HG03457 (cell line): ENCODE data around the gene SOX4.

Source experiments
- ATAC-seq: cut with Tn5 transposase; IDR thresholded peaks from one replicate; pipeline ENCODE4 v1.9.1; 2021; ENCODE audit warnings: moderate number of reproducible peaks; ENCODE audit not compliant: unreplicated experiment

SOX4 gene

DNA sequence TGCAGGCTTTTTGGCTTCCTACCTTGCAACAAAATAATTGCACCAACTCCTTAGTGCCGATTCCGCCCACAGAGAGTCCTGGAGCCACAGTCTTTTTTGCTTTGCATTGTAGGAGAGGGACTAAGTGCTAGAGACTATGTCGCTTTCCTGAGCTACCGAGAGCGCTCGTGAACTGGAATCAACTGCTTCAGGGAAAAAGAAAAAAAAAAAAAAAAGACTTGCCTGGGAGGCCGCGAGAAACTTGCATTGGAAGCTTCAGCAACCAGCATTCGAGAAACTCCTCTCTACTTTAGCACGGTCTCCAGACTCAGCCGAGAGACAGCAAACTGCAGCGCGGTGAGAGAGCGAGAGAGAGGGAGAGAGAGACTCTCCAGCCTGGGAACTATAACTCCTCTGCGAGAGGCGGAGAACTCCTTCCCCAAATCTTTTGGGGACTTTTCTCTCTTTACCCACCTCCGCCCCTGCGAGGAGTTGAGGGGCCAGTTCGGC is 420 bp downstream of the SOX4 start:
- ATAC-seq: peak; percentile 7

GRCh38 chr6:21594416-21595281 is 1.1 kb downstream of the SOX4 start:
- ATAC-seq: no peak

DNA sequence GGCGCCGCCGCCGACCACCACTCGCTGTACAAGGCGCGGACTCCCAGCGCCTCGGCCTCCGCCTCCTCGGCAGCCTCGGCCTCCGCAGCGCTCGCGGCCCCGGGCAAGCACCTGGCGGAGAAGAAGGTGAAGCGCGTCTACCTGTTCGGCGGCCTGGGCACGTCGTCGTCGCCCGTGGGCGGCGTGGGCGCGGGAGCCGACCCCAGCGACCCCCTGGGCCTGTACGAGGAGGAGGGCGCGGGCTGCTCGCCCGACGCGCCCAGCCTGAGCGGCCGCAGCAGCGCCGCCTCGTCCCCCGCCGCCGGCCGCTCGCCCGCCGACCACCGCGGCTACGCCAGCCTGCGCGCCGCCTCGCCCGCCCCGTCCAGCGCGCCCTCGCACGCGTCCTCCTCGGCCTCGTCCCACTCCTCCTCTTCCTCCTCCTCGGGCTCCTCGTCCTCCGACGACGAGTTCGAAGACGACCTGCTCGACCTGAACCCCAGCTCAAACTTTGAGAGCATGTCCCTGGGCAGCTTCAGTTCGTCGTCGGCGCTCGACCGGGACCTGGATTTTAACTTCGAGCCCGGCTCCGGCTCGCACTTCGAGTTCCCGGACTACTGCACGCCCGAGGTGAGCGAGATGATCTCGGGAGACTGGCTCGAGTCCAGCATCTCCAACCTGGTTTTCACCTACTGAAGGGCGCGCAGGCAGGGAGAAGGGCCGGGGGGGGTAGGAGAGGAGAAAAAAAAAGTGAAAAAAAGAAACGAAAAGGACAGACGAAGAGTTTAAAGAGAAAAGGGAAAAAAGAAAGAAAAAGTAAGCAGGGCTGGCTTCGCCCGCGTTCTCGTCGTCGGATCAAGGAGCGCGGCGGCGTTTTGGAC is 2.0 kb downstream of the SOX4 start:
- no peak for ATAC-seq

DNA sequence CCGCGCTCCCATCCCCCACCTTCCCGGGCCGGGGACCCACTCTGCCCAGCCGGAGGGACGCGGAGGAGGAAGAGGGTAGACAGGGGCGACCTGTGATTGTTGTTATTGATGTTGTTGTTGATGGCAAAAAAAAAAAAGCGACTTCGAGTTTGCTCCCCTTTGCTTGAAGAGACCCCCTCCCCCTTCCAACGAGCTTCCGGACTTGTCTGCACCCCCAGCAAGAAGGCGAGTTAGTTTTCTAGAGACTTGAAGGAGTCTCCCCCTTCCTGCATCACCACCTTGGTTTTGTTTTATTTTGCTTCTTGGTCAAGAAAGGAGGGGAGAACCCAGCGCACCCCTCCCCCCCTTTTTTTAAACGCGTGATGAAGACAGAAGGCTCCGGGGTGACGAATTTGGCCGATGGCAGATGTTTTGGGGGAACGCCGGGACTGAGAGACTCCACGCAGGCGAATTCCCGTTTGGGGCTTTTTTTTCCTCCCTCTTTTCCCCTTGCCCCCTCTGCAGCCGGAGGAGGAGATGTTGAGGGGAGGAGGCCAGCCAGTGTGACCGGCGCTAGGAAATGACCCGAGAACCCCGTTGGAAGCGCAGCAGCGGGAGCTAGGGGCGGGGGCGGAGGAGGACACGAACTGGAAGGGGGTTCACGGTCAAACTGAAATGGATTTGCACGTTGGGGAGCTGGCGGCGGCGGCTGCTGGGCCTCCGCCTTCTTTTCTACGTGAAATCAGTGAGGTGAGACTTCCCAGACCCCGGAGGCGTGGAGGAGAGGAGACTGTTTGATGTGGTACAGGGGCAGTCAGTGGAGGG is 2.8 kb downstream of the SOX4 start:
- no peak for ATAC-seq

DNA sequence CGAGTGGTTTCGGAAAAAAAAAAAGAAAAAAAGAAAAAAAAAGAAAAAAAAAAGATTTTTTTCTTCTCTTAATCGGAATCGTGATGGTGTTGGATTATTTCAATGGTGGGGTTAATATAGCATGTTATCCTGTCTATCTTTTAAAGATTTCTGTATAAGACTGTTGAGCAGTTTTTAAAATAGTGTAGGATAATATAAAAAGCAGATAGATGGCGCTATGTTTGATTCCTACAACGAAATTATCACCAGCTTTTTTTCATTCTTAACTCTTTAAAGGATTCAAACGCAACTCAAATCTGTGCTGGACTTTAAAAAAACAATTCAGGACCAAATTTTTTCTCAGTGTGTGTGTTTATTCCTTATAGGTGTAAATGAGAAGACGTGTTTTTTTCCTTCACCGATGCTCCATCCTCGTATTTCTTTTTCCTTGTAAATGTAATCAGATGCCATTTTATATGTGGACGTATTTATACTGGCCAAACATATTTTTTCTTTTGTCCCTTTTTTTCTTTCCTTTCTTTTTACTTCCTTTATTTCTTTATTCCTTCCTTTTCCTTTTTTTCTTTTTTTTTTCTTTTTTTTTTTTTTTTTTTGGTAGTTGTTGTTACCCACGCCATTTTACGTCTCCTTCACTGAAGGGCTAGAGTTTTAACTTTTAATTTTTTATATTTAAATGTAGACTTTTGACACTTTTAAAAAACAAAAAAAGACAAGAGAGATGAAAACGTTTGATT is 3.6 kb downstream of the SOX4 start:
- ATAC-seq: no peak

GRCh38 chr6:21597801-21598673 is 4.5 kb downstream of the SOX4 start:
- ATAC-seq: no peak

DNA sequence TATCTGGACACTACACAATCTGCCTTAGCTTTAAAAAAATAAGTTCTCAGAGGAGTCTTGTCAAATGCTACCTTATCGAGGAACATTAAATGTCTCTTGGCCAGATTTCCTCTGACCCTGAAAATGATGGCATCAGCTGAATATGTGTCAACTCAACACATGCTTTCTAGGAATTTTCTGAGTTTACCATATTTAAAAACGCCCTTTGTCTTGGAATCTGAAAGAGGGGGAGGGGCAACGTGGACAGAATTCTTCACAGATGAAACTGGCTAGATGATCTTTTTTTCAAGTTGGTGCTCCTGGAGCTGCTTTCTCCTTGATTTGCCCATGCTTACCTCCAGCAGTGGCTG is 5.1 kb downstream of the SOX4 start:
- ATAC-seq: no peak

DNA sequence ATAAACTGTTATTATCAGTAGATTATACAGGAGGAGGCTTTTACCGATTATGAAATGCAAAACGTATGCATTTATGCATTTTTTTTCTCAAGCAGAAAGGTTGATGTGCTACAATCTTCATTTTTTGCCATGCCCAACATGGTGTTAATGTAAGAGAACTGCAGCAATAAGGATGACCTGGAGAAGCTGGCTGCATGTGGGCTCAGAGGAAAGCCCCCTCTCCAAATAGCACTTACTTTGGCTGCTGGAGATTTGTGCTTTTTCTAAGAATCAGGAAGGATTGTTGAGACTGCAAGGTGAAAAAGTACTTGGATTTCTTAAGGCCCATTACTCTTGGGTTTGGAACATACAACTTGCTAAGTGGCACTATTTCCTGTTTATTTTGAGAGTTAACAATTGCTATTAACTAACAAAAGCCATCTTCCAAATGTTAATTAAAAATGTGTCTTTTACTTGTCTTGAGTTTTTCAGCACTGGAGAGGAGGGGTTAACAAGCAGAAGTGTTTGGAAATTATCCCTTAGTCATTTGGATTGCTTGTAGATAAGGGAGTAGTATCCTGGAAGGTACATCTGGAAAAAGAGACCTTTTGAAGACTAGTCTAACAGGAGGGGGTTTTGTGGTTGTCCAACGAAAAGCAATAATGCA is 5.6 kb downstream of the SOX4 start:
- no peak for ATAC-seq

DNA sequence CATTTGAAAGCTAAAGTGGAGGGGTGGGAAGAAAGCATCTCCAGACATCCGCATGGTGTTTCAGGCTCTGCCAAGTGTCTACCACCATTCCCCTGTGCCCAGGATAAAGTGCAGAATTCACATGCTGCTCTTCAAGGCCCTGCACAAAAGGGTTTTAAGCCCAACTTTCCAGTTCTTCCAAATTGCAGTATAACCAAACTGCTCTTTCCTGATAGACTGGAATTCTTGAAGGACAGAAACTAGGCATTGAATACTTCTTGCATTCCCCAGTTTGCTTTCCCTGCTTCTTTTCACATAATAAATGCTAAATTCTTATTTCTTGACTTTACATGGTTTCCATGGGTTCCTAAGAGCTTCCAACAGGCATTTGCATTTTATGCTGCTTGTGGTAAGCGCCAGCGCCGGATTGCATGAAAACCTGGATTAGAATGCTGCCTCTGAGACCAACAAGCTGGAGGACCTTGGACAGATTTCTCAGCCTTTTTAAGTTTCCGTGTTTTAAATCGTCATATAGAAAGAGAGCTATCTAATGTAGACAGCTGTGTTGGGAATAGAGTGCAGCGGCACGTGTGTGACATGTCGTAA is 7.9 kb downstream of the SOX4 start:
- ATAC-seq: no peak

- ATAC-seq: no peak
Observed at GRCh38 chr6:21601932-21602390, 8.4 kb downstream of the SOX4 start.

DNA sequence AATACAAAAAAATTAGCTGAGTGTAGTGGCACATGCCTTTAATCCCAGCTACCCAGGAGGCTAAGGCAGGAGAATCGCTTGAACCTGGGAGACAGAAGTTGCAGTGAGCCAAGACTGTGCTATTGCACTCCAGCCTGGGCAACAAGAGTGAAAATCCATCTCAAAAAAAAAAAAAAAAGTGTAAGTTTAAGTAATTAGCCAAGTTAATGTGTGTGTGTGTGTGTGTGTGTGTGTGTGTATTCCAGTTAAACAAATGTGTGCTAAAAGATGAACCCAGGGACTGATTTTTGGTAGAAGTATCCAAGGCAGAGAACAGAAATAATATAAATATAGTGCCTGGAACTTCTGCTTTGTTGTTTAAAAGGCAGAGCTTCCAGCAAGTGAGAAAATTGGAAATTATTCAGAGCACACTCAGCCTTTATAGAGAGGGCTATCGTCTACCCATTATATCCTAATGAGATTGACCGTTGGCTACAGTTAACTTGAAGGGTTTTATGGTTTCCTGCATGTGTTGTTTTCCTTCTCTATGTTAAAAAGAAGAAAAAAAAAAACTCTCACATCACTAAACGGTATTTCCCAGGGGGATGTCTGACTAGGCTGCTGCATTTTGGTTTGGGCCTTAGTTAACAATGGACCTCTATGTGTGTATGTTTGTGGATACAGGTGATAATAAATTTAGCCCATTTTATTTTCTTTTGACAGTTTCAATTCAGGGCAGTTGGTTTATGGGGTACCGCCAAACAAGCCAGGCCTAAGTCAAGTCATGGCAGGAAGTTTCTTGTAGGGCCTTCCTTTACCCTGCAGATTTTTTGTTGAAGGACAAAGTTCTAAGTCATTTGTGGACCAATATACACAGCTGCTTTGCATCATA is 9.8 kb downstream of the SOX4 start:
- no peak for ATAC-seq

DNA sequence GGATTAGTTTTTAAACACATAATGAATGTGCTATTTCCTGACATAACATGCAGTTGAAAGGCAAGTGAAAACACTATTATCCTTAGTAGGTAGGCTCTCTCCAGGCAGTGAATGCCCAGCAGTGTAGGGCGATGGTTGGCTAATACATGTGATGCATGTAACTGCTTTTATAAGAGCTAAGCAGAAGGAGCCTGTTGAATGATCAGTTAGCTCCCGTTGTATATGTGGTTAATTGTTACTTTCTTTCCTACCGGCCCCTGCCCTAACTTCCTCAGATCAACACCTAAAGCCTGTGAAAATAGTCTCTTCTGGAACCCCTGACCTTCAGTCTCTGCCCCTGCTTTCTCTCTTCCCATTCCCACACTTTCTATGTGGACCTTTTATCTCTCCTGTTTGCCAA is 10.5 kb downstream of the SOX4 start:
- no peak for ATAC-seq

DNA sequence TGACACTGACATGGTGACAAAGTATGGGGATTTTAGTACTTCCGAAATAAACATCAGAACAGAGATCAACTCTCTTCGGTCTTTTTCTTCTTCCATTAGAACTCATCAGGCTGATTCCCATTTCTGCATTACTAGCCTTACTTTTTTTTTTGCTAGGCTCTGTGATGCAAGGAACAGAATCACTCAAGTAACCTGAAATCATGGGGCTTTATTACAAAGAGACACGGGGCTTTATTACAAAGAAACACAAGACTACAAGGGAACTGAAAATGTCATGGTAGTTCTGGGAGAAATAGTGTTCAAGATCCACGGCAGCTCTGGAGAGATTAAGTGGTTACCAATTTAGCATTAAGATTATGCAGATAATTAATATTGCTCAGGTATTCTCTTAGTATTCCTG is 11.6 kb downstream of the SOX4 start:
- no peak for ATAC-seq

DNA sequence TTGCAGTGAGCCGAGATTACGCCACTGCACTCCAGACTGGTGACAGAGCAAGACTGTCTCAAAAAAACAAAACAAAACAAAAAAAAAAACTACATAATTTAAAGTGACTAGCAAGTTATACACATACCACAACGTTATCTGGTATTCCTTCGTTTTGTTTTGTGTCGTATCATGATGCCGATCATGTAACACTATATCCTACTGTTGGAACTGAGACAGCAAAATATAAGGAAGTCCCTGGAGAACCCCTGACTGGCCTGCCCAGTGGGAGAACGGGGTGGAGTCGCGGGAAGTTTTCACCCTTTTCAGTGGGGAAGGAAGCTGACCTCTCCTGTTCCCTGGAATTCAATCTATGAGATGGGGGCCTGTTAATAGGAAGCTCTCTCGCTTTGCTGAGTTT is 15.1 kb downstream of the SOX4 start:
- no peak for ATAC-seq

- ATAC-seq: no peak
Observed at GRCh38 chr6:21609881-21610329, 16.4 kb downstream of the SOX4 start.

- ATAC-seq: peak; percentile 61
Observed at GRCh38 chr6:21610341-21610740, 16.8 kb downstream of the SOX4 start.

- no peak for ATAC-seq
Observed at GRCh38 chr6:21611485-21611884, 17.9 kb downstream of the SOX4 start.
